GM19372 (cell line): ENCODE data around the gene CHAD.
"Not testable (repeated sequence)": the region's sequence is repeated elsewhere in the genome, so short reads cannot be mapped to it uniquely, and the experiment has no call there.

ENCODE experiments used
- ATAC-seq: cut with Tn5 transposase; IDR thresholded peaks from one replicate; pipeline ENCODE4 v1.9.1; 2021; ENCODE audit warnings: mild to moderate bottlenecking, low read depth, moderate library complexity; ENCODE audit not compliant: unreplicated experiment

CHAD gene

GRCh38 chr17:50475775-50476544, 7.3 kb upstream of the CHAD start:
- ATAC-seq, result not testable (repeated sequence)

- no peak for ATAC-seq
Observed at GRCh38 chr17:50475362-50475761, 6.7 kb upstream of the CHAD start.

DNA sequence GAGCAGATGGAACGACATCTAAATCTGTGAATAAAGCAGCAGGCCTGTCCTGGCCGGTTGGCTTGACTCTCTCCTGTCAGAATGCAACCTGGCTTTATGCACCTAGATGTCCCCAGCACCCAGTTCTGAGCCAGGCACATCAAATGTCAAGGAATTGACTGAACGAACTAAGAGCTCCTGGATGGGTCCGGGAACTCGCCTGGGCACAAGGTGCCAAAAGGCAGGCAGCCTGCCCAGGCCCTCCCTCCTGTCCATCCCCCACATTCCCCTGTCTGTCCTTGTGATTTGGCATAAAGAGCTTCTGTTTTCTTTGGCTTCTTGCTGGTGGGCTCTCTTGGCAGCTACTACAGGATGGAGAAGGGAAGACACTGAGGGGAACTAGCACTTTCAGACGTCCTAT, 5.8 kb upstream of the CHAD start:
- no peak for ATAC-seq

- no peak for ATAC-seq
Observed at GRCh38 chr17:50473901-50474300, 5.2 kb upstream of the CHAD start.

DNA sequence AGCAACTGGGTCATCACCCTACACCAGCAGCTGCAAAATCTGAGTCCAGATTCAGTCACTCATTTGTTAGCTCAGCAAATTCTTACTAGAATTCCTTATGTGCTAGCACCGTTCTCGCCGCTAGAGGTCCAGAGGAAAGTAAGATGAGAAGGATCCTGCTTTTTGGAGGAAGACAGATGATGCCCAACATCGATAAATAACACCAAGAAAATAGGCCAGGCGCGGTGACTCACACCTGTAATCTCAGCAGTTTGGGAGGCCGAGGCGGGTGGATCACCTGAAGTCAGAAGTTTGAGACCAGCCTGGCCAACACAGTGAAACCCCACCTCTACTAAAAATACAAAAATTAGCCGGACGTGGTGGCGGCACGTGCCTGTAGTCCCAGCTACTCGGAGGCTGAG, 4.1 kb upstream of the CHAD start:
- ATAC-seq, result not testable (repeated sequence)

DNA sequence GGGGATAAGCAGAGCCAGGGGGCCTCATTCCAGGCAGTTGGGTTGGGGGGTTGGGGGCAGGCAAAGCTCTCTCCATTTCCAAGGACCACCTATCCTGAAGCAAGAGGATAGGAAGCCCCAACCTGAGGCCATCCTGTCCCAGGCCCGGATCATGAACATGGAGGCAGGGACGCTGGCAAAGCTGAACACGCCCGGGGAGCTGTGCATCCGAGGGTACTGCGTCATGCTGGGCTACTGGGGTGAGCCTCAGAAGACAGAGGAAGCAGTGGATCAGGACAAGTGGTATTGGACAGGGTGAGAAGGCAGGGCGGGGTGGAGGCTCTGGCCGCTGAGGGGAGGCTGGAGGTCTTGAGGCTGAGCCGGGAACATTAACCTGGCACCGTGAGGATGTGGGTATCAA, 3.6 kb upstream of the CHAD start:
- ATAC-seq, result no peak

GRCh38 chr17:50471009-50471905, 2.6 kb upstream of the CHAD start:
- ATAC-seq, result no peak

- no peak for ATAC-seq
Observed at GRCh38 chr17:50470426-50470825, 1.7 kb upstream of the CHAD start.

DNA sequence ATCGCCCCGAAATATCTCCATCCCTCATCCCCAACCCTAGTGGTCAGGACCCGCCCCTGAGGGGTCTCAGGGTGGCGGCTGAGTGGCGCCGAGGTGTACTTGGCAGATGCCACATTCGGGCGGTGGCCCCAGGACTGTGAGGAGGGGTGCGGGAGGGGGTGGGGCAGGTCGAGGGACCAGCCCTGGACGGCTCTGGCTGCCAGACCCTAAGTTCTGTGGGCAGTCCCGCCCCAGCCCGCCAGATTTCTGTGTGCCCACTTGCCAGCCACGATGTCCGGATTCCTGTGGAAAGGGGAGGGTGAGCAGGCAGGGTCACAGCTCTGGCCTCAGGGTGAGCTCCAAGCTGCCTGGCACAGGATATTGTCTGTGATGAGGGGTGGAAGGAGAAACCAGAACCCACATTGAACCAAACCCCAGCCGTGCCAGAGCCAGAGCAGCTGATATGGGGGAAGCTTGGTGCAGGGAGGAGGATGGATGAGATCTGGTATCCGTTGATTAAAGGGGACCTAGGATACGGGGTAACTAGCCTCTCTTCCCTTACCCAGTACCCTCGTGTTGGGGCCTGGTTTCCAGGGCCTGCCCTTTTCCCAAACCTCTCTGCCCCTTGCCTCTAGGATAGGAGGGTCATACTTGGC, 1.1 kb upstream of the CHAD start:
- ATAC-seq, result no peak

DNA sequence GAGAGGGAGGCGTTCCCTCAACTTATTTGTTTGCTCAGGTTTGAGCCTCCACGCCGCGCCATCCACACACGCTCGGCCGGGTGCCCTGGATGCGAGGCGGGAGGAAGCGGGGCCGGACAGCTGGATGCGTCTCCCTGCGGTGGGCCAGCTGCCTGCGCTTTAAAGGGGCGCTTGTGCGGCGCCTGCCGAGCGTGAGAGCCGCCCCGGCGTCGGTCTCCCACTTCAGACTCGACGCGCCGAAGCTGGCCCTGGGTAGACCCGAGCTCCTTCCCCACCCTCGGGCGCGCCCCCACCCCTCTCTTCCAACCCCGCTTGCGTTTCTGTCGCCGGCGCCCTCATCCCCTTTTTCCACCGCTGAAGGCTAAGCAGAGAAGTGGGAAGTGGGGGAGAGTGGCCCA, 527 bp upstream of the CHAD start:
- no peak for ATAC-seq

DNA sequence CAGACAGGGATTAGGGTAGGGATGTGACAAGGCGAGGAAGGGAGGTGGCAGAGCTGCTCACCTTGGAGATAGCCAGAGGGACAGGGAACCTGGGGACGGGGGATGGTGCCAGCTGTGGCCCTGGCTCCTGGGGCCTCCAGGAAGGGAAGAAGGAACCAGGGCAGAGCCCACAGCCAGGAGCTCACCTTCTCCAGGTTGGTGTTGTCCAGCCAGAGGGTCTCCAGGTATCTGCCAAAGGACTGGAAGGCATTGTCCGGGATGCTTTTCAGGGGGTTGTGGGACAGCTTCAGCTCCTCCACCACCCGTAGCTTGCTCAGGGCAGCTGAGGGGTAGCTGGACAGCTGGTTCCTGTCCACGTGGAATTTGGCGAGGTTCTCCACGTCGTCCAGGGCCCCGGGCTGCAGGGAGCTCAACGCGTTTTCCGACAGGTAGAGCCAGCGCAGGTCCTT, 801 bp downstream of the CHAD start:
- no peak for ATAC-seq

DNA sequence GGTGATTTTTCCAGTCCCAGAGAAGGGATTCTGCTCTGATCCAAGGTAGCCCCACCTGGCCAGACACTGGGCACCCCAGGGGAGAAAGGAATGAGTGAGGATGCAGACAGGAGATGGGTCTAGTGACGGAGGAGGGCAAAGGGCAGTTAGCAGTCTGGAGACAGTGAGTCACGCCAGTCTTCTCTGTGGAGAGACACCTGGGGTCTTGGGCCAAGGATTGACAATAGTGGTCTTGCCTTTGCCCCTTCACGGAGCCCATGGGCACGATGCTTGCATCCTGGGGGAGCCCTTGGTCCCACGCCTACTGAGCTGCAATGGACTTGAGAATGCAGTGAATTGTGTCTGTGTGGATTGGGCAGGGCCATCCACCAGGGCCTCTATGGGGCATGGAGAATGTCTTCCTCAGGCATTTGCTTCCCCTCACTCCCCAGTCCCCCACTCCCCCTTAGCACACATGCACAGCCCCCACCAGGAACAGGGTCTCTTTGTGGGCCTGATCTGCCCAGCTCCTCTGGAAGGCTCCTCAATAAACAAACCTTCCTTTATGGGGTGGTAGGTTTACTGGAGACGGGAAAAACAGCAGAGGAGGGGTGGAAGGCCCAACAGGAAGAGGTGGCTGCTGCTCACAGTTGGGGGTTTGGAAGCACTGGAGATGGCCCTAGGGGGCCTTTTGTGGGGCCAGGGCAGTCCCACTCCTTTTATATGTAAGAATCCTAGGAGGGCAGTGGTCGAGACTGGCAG, 1.4 kb downstream of the CHAD start:
- ATAC-seq, result no peak

DNA sequence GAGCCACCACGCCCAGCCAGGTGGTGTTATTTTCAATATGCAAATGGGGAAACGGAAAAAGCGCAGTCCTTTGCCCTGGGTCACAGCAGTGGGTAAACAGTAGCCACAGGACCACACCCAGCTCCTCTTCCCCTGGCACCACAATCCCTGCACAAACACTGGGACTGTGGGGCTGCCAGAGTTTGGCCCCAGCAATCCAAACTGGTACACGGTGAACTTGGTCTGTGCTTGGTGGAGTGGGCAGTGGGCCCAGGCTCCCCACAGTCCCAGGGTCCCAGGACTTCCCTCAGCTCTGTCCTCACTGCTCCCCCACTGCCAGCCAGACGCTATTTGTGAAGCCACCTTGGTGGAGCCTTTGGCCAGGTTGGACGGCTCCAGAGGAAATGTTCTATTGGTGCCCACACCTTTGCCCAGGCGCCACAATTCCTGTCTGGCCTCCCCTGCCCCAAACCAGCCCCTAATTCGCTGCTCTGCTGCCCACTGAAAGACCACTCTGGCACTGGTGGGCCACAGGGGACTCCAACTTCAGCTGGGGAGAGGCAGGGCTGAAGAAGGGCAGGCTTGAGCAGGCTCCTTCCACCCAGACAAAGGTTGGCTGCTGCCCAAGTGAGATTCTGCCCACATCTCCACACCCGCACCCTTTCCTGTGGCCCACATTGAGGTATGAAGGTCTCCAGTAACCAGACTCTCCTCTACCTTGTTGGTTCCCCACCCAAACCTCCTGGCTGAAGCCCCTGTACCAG, 2.1 kb downstream of the CHAD start:
- no peak for ATAC-seq

- ATAC-seq, result no peak
Observed at GRCh38 chr17:50465635-50466034, 3.0 kb downstream of the CHAD start.

DNA sequence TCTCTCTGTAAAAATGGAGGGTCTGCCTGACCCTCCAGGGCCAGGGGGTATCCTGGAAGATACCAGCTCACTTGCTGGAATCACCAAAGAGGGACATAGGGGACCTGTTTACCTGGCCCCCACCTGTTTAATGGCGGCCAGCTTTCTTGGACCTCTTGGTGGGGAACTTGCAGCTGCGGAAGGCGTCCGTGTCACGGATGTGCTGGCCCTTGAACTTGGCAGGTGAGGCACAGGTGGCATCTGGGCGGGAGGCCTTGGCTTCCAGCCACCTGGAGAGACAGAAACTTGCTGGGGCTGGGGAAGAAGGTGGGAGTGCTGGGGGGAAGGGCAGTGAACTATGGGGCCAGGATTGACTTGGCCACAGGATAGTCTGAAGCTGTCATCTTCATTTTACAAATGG, 3.5 kb downstream of the CHAD start:
- no peak for ATAC-seq

DNA sequence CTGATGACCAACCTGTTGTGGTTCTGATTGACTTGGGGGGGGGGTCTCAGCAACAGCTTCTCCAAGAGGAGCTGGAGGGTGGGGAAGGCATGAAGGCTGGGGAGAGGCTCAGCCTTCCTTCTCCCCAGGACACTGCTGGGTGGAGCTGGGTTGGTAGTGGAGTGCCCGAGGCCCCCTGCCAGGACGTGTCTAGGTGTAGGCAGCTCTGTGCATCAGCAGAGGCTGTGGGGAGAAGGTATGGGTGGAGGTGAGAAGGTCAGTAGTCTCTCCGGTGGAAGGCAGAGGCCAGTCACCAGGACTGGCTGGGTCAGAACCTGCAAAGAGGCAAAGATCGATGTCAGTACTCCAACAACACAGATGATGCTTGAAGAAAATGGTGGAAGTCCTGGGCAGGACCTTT, 3.9 kb downstream of the CHAD start:
- ATAC-seq, result no peak

DNA sequence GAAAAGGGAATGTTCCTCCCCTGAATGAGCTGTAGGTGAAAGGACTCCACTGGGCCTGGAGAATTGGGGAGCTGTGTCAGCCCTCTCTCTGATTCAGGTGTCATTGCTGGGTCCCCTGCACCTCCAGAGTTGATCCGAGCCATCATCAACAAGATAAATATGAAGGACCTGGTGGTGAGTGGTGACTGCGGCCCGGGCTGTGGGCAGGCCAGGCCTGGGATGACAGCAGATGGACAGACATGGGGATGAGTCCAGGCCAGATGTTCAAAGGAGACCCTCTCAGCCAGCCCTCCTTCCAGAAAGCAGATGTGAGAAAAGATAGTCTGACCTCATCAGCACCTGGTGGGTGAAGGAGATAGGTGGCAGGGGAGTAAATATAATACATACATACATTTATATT, 4.6 kb downstream of the CHAD start:
- no peak for ATAC-seq

DNA sequence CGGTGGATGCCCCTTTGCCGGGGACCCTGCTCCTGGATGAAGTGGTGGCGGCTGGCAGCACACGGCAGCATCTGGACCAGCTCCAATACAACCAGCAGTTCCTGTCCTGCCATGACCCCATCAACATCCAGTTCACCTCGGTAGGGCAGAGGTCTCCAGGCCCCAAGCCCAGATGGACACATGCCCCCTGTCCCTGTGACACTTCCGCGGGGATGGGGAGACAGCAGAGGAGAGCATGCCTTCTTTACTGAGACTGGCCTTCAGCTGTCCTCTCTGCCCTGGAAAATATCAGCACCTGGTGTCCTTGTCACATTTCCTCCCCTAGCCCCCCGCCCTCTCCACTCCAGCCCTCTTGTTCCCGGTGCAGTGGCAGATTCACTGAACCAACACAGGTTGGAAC, 6.2 kb downstream of the CHAD start:
- no peak for ATAC-seq

- ATAC-seq, result no peak
Observed at GRCh38 chr17:50461550-50462132, 7.0 kb downstream of the CHAD start.
